Measurements from ENCODE around the gene KRT76.

Gene KRT76

DNA sequence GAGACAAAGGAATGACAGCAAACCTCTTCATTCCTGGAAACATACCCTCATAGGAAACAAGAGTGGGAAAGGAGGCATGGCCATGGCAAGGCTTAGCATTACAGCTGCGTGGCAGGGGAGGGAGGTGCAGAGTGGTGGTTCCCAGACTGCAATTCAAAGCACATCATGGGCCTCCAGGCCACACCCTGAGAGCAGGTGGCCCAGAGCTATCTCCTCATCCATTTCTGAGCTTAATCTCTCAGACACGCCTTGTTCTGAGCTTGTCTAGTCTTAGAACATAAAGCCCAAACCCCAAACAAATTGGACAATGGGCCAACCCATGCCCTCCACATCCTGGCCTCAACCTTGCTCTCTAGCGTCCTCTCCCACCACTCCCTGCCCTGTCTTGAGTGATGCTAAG lies 24.6 kb upstream of the KRT76 start:
- Histone ChIP-seq H3K27me3 (ENCODE audit: insufficient read depth, poor library complexity, severe bottlenecking) (no peaks in the 10 kb centered on the region), H3K27ac (replicated peaks) (no peak overlapping the region), H3K4me3 (replicated peaks; ENCODE audit: insufficient read depth, low read length) (no peak overlapping the region)
- no peak for DNase-seq (ENCODE audit: low read depth in 1 of 2, low spot score in 1 of 2)
- TF ChIP-seq GABPA (IDR thresholded peaks at IDR 0.05; ENCODE audit: low read depth), result no peak
- TF ChIP-seq CTCF (IDR thresholded peaks at IDR 0.05; ENCODE audit: insufficient read depth, low read length), result no peak
- TF ChIP-seq SPI1 (IDR thresholded peaks at IDR 0.05; ENCODE audit: borderline replicate concordance, low read depth), result no peak
- TF ChIP-seq POLR2AphosphoS5 (IDR thresholded peaks at IDR 0.05; ENCODE audit: low read depth), result no peak
- TF ChIP-seq, protein P1, sequence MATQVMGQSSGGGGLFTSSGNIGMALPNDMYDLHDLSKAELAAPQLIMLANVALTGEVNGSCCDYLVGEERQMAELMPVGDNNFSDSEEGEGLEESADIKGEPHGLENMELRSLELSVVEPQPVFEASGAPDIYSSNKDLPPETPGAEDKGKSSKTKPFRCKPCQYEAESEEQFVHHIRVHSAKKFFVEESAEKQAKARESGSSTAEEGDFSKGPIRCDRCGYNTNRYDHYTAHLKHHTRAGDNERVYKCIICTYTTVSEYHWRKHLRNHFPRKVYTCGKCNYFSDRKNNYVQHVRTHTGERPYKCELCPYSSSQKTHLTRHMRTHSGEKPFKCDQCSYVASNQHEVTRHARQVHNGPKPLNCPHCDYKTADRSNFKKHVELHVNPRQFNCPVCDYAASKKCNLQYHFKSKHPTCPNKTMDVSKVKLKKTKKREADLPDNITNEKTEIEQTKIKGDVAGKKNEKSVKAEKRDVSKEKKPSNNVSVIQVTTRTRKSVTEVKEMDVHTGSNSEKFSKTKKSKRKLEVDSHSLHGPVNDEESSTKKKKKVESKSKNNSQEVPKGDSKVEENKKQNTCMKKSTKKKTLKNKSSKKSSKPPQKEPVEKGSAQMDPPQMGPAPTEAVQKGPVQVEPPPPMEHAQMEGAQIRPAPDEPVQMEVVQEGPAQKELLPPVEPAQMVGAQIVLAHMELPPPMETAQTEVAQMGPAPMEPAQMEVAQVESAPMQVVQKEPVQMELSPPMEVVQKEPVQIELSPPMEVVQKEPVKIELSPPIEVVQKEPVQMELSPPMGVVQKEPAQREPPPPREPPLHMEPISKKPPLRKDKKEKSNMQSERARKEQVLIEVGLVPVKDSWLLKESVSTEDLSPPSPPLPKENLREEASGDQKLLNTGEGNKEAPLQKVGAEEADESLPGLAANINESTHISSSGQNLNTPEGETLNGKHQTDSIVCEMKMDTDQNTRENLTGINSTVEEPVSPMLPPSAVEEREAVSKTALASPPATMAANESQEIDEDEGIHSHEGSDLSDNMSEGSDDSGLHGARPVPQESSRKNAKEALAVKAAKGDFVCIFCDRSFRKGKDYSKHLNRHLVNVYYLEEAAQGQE (IDR thresholded peaks at IDR 0.05; ENCODE audit: insufficient replicate concordance, low read depth), result no peak

DNA sequence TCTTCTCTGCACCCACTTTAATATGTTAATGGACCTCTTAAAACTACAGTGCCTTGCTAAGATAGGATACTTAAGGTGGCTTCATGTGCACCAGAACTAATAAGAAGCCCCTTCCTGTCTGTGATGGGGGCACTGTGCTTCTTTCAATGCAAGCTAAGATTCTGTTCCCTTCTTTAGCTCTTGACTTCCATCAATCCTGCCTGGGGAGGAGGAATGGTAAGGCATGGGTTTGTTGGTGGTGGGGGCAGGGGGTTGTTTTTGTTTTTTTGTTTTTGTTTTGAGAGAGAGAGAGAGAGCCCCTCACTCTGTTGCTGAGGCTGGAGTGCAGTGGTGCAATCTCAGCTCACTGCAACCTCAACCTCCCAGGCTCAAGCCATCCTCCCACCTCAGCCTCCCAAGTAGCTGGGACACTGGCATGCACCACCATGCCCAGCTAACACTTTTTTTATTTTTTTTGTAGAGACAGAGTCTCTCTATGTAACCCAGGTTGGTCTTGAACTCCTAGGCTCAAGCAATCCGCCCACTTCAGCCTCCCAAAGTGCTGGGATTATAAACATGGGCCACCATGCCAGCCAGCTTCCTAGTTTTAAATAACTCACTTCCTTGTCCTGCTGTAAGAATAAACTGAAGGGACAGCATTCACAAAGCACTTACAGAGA lies 23.2 kb upstream of the KRT76 start:
- no peak for DNase-seq (ENCODE audit: low read depth in 1 of 2, low spot score in 1 of 2)
- Histone ChIP-seq H3K4me3 (replicated peaks; ENCODE audit: insufficient read depth, low read length) (no peak overlapping the region), H3K27ac (replicated peaks) (no peak overlapping the region), H3K27me3 (ENCODE audit: insufficient read depth, poor library complexity, severe bottlenecking) (no peaks in the 10 kb centered on the region)
- TF ChIP-seq GABPA (IDR thresholded peaks at IDR 0.05; ENCODE audit: low read depth), result no peak
- no peak for TF ChIP-seq SPI1 (IDR thresholded peaks at IDR 0.05; ENCODE audit: borderline replicate concordance, low read depth)
- TF ChIP-seq, protein P1 (IDR thresholded peaks at IDR 0.05; ENCODE audit: insufficient replicate concordance, low read depth), result no peak
- TF ChIP-seq POLR2AphosphoS5 (IDR thresholded peaks at IDR 0.05; ENCODE audit: low read depth), result no peak
- TF ChIP-seq CTCF (IDR thresholded peaks at IDR 0.05; ENCODE audit: insufficient read depth, low read length), result no peak

DNA sequence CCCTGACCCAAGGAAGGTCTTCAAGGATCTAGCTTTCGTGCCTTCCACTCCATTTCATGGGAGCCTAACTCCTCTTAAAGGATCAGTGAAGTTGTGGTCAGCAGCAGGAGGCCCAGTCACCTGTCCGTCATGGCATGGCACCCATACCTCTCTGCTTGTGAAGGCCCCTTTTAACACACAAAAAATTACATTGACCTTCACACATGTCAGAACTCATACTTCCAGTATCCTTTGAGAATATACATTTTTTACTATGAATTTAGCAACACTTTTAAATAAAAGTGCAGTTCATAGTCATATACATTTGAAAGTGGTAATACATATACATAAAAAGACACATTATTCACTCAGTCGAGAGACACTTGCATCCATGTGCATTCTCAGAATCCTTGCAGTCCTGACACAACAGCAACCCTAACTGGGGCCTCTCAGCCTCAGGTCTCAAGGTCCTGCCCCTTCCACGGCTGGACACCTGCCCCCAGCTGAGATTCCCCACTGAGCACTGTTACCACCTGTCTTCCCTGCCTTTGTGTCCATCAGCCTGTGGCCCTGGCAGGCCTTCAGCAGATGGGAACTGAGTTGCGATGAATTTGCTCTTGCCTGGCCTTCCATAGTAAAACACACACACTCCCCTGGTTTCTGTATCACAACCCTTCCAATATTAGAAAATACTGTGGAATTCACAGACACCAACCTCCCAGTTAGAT lies 22.5 kb upstream of the KRT76 start:
- TF ChIP-seq GABPA (IDR thresholded peaks at IDR 0.05; ENCODE audit: low read depth) (no peak), CTCF (IDR thresholded peaks at IDR 0.05; ENCODE audit: insufficient read depth, low read length) (no peak), POLR2AphosphoS5 (IDR thresholded peaks at IDR 0.05; ENCODE audit: low read depth) (no peak), SPI1 (IDR thresholded peaks at IDR 0.05; ENCODE audit: borderline replicate concordance, low read depth) (no peak)
- TF ChIP-seq, protein P1 (IDR thresholded peaks at IDR 0.05; ENCODE audit: insufficient replicate concordance, low read depth), result no peak
- Histone ChIP-seq H3K4me3 (replicated peaks; ENCODE audit: insufficient read depth, low read length) (no peak overlapping the region), H3K27me3 (ENCODE audit: insufficient read depth, poor library complexity, severe bottlenecking) (no peaks in the 10 kb centered on the region), H3K27ac (replicated peaks) (no peak overlapping the region)
- DNase-seq (ENCODE audit: low read depth in 1 of 2, low spot score in 1 of 2), result no peak

Measured in HL-60 (cell line).